ENCODE results near the gene NUDT13.
"Not testable (repeated sequence)": the region's sequence is repeated elsewhere in the genome, so short reads cannot be mapped to it uniquely, and the experiment has no call there.

Gene NUDT13

GRCh38 chr10:73139251-73139650 lies 29.0 kb downstream of the NUDT13 start:
- Histone ChIP-seq H3K36me3 (replicated peaks; ENCODE audit: low read depth, low read length) (peaks cover 24% of the 10 kb centered on the region), H3K27ac (ENCODE audit: low read length) (no peak overlapping the region), H3K9me3 (ENCODE audit: insufficient read depth, low read length) (no peaks in the 10 kb centered on the region)

GRCh38 chr10:73141603-73142002 lies 31.3 kb downstream of the NUDT13 start:
- Histone ChIP-seq H3K36me3 (replicated peaks; ENCODE audit: low read depth, low read length) (peaks cover 16% of the 10 kb centered on the region), H3K27ac (ENCODE audit: low read length) (no peak overlapping the region), H3K79me2 (ENCODE audit: low read length) (no peaks in the 10 kb centered on the region), H3K4me2 (ENCODE audit: low read length) (no peak overlapping the region), H3K4me3 (ENCODE audit: low read length) (no peak overlapping the region), H3K27me3 (ENCODE audit: low read depth, low read length) (no peaks in the 10 kb centered on the region), H3K4me1 (ENCODE audit: low read length) (peaks cover 5% of the 10 kb centered on the region; the same call in 1 of the 2 replicates), H3K9me3 (ENCODE audit: insufficient read depth, low read length) (no peaks in the 10 kb centered on the region), H2AFZ (ENCODE audit: low read depth, low read length) (no peak overlapping the region), H3K9ac (ENCODE audit: low read length) (no peak overlapping the region), H4K20me1 (ENCODE audit: insufficient read depth, low read length) (no peaks in the 10 kb centered on the region)
- TF ChIP-seq EZH2phosphoT487 (IDR thresholded peaks at IDR 0.05; ENCODE audit: low read depth), result no peak
- TF ChIP-seq, protein P1, sequence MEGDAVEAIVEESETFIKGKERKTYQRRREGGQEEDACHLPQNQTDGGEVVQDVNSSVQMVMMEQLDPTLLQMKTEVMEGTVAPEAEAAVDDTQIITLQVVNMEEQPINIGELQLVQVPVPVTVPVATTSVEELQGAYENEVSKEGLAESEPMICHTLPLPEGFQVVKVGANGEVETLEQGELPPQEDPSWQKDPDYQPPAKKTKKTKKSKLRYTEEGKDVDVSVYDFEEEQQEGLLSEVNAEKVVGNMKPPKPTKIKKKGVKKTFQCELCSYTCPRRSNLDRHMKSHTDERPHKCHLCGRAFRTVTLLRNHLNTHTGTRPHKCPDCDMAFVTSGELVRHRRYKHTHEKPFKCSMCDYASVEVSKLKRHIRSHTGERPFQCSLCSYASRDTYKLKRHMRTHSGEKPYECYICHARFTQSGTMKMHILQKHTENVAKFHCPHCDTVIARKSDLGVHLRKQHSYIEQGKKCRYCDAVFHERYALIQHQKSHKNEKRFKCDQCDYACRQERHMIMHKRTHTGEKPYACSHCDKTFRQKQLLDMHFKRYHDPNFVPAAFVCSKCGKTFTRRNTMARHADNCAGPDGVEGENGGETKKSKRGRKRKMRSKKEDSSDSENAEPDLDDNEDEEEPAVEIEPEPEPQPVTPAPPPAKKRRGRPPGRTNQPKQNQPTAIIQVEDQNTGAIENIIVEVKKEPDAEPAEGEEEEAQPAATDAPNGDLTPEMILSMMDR (IDR thresholded peaks at IDR 0.05; ENCODE audit: low read depth, low read length), result no peak

More at GRCh38 chr10:73139251-73139650, 29.0 kb downstream of the NUDT13 start:
- no peak for TF ChIP-seq EZH2phosphoT487 (IDR thresholded peaks at IDR 0.05; ENCODE audit: low read depth)
- TF ChIP-seq, protein P1 (IDR thresholded peaks at IDR 0.05; ENCODE audit: low read depth, low read length), result no peak
- Histone ChIP-seq H2AFZ (ENCODE audit: low read depth, low read length) (no peak overlapping the region), H3K4me2 (ENCODE audit: low read length) (no peak overlapping the region), H3K4me3 (ENCODE audit: low read length) (no peak overlapping the region), H4K20me1 (ENCODE audit: insufficient read depth, low read length) (no peaks in the 10 kb centered on the region), H3K9ac (ENCODE audit: low read length) (no peak overlapping the region), H3K27me3 (ENCODE audit: low read depth, low read length) (no peaks in the 10 kb centered on the region), H3K79me2 (ENCODE audit: low read length) (no peaks in the 10 kb centered on the region), H3K4me1 (ENCODE audit: low read length) (peaks cover 5% of the 10 kb centered on the region; the same call in 1 of the 2 replicates)

GRCh38 chr10:73150633-73151413 lies 40.6 kb downstream of the NUDT13 start:
- H3K36me3 ChIP-seq (replicated peaks; ENCODE audit: low read depth, low read length), result peaks cover 19% of the 10 kb centered on the region
- H3K4me3 ChIP-seq (ENCODE audit: low read length); H3K4me1 ChIP-seq (ENCODE audit: low read length); H3K4me2 ChIP-seq (ENCODE audit: low read length); H3K27me3 ChIP-seq (ENCODE audit: low read depth, low read length); H3K27ac ChIP-seq (ENCODE audit: low read length); H4K20me1 ChIP-seq (ENCODE audit: insufficient read depth, low read length); H3K79me2 ChIP-seq (ENCODE audit: low read length); H3K9me3 ChIP-seq (ENCODE audit: insufficient read depth, low read length); H3K9ac ChIP-seq (ENCODE audit: low read length); H2AFZ ChIP-seq (ENCODE audit: low read depth, low read length): not testable (repeated sequence)

DNA sequence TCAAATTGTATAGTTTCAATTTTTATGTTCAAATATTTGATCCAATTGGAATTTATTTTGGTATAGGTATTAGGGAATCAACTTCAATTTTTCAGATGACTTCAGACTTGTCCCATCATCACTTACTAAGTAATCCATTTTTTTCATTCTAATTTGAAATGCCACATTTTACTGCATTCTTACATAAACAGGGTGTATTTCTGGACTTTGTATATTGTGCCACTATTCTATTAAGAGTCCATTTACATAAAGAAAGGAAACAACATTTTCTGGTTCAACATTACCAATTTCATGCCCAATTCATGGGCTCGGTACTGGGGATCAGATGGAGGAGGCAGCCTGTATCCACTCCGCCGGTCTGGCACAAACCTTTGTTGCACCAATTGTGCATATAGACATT lies 41.8 kb downstream of the NUDT13 start:
- Histone ChIP-seq H3K27me3 (ENCODE audit: low read depth, low read length) (no peaks in the 10 kb centered on the region), H3K4me1 (ENCODE audit: low read length) (peaks cover 10% of the 10 kb centered on the region), H4K20me1 (ENCODE audit: insufficient read depth, low read length) (no peaks in the 10 kb centered on the region), H2AFZ (ENCODE audit: low read depth, low read length) (no peak overlapping the region), H3K4me2 (ENCODE audit: low read length) (no peak overlapping the region), H3K79me2 (ENCODE audit: low read length) (no peaks in the 10 kb centered on the region), H3K4me3 (ENCODE audit: low read length) (no peak overlapping the region), H3K9ac (ENCODE audit: low read length) (no peak overlapping the region), H3K9me3 (ENCODE audit: insufficient read depth, low read length) (no peaks in the 10 kb centered on the region), H3K36me3 (replicated peaks; ENCODE audit: low read depth, low read length) (peaks cover 21% of the 10 kb centered on the region), H3K27ac (ENCODE audit: low read length) (no peak overlapping the region)
- TF ChIP-seq, protein P1 (IDR thresholded peaks at IDR 0.05; ENCODE audit: low read depth, low read length), result no peak
- no peak for TF ChIP-seq EZH2phosphoT487 (IDR thresholded peaks at IDR 0.05; ENCODE audit: low read depth)

Measured in OCI-LY3 (cell line).